Breast epithelium (tissue), 4 donors: ENCODE data around the gene OSBPL6. TPM values are rescaled to one million over a fixed set of nuclear protein-coding genes. Genes with fewer than 3 reads are reported as not detected.

Source experiments
- DNase-seq, 2 donors: peaks; one replicate each; pipeline ENCODE4 v3.0.0-alpha.2; 2019; ENCODE audit warnings: low spot score in 2 of 2
- H3K27ac ChIP-seq, 2 donors: fragments of 200-600 bp; sonication (generic) in 1 of 2; one replicate each; pipeline ENCODE4 v1.5.1; 2016 to 2019; ENCODE audit warnings: mild to moderate bottlenecking in 1 of 2
- H3K27me3 ChIP-seq, 2 donors: fragments of 200-600 bp; sonication (generic) in 1 of 2; one replicate each; pipeline versions ENCODE4 v1.5.1 to v1.6.0; 2017 to 2019; ENCODE audit warnings: control low read depth in 1 of 2, mild to moderate bottlenecking in 1 of 2
- H3K36me3 ChIP-seq: fragments of 200-600 bp; one replicate; pipeline ENCODE4 v1.5.1; 2019
- H3K4me1 ChIP-seq, 2 donors: fragments of 200-600 bp; sonication (generic); one replicate each; pipeline ENCODE4 v1.5.1; 2016 to 2019; ENCODE audit warnings: control low read depth in 1 of 2
- H3K4me3 ChIP-seq, 3 donors: fragments of 200-600 bp; sonication (generic); 1 replicate in 2 of 3; 2 replicates in 1 of 3; pipeline ENCODE4 v1.5.1; 2016 to 2019; ENCODE audit warnings: mild to moderate bottlenecking in 3 of 3, moderate library complexity in 2 of 3
- H3K9me3 ChIP-seq, 2 donors: fragments of 200-600 bp; sonication (generic) in 1 of 2; one replicate each; pipeline ENCODE4 v1.5.1; 2016 to 2019; ENCODE audit warnings: control low read depth in 1 of 2
- CTCF ChIP-seq, 3 donors: fragments of 450-650 bp; IDR thresholded peaks; one replicate each; pipeline ENCODE4 v1.5.1; 2016 to 2017; ENCODE audit warnings: antibody characterized with exemption in 3 of 3, mild to moderate bottlenecking in 3 of 3, moderate library complexity in 3 of 3
- POLR2A ChIP-seq: fragments of 450-650 bp; IDR thresholded peaks from one replicate; pipeline ENCODE4 v1.6.1; 2016; ENCODE audit warnings: antibody characterized with exemption, mild to moderate bottlenecking, moderate library complexity
- POLR2AphosphoS5 ChIP-seq, 3 donors: sonication (generic); formaldehyde crosslinking; IDR thresholded peaks; one replicate each; pipeline ENCODE4 v1.6.1; 2017; ENCODE audit warnings: antibody characterized with exemption in 3 of 3
- intact Hi-C: fragments of 100-400 bp; cut with DNase I; formaldehyde crosslinking; loops from one replicate; pipeline ENCODE4 v1.15.1; 2023; ENCODE audit warnings: low total_unique reads
- total RNA-seq, 3 donors: library from RNA; depleted of rRNA; stranded (reverse); fragments of >200 nt; gene quantifications; one replicate each; pipeline ENCODE4 v1.1.0, GENCODE V29; 2016

OSBPL6 gene
- total RNA-seq, 3 donors from 2014 or later: 1.3 to 4.8 (median 1.8) TPM

- Histone ChIP-seq H3K9me3 (no peaks in the 10 kb centered on the region), H3K4me1 (no peaks in the 10 kb centered on the region), H3K4me3 (no peak overlapping the region), H3K36me3 (no peaks in the 10 kb centered on the region), H3K27ac (no peak overlapping the region), H3K27me3 (no peaks in the 10 kb centered on the region)
- TF ChIP-seq POLR2A (no peak), CTCF (IDR thresholded peaks at IDR 0.05) (no peak), POLR2AphosphoS5 (IDR thresholded peaks at IDR 0.05) (no peak)
- intact Hi-C loops: no loop called here
- no peak for DNase-seq
Measured at GRCh38 chr2:178284613-178285286, 90.4 kb downstream of the OSBPL6 start.

- no peak for DNase-seq
- H3K27me3 ChIP-seq: no peaks in the 10 kb centered on the region
- H3K36me3 ChIP-seq: no peaks in the 10 kb centered on the region
- no peaks in the 10 kb centered on the region for H3K4me1 ChIP-seq
- intact Hi-C loops: no loop called here
- TF ChIP-seq POLR2AphosphoS5 (IDR thresholded peaks at IDR 0.05): no peak
- no peak for TF ChIP-seq POLR2A
- no peak for TF ChIP-seq CTCF (IDR thresholded peaks at IDR 0.05)
- H3K9me3 ChIP-seq: no peaks in the 10 kb centered on the region
- H3K4me3 ChIP-seq: no peak overlapping the region
- no peak overlapping the region for H3K27ac ChIP-seq
Measured at GRCh38 chr2:178285287-178285615, 90.9 kb downstream of the OSBPL6 start.

- intact Hi-C loops: no loop called here
Measured at GRCh38 chr2:178286636-178287035, 92.3 kb downstream of the OSBPL6 start.

GRCh38 chr2:178287652-178288344, 93.5 kb downstream of the OSBPL6 start:
- no peaks in the 10 kb centered on the region for H3K27me3 ChIP-seq
- H3K9me3 ChIP-seq: no peaks in the 10 kb centered on the region
- intact Hi-C loops: no loop called here
- H3K4me1 ChIP-seq: no peaks in the 10 kb centered on the region
- no peak overlapping the region for H3K4me3 ChIP-seq
- DNase-seq: no peak
- TF ChIP-seq CTCF (IDR thresholded peaks at IDR 0.05) (no peak), POLR2AphosphoS5 (IDR thresholded peaks at IDR 0.05) (no peak), POLR2A (no peak)
- no peak overlapping the region for H3K27ac ChIP-seq
- H3K36me3 ChIP-seq: no peaks in the 10 kb centered on the region

More at GRCh38 chr2:178286636-178287035, 92.3 kb downstream of the OSBPL6 start:
- TF ChIP-seq POLR2A: no peak
- H3K4me3 ChIP-seq: no peak overlapping the region
- H3K36me3 ChIP-seq: no peaks in the 10 kb centered on the region
- no peaks in the 10 kb centered on the region for H3K4me1 ChIP-seq
- no peaks in the 10 kb centered on the region for H3K9me3 ChIP-seq
- no peak overlapping the region for H3K27ac ChIP-seq
- H3K27me3 ChIP-seq: no peaks in the 10 kb centered on the region
- DNase-seq: no peak

GRCh38 chr2:178291703-178292102, 97.4 kb downstream of the OSBPL6 start:
- H3K9me3 ChIP-seq: no peaks in the 10 kb centered on the region
- intact Hi-C loops: no loop called here
- no peaks in the 10 kb centered on the region for H3K27me3 ChIP-seq
- no peak for DNase-seq
- H3K4me1 ChIP-seq: no peaks in the 10 kb centered on the region
- no peak for TF ChIP-seq POLR2AphosphoS5 (IDR thresholded peaks at IDR 0.05)
- no peak for TF ChIP-seq CTCF (IDR thresholded peaks at IDR 0.05)
- TF ChIP-seq POLR2A: no peak
- H3K4me3 ChIP-seq: no peak overlapping the region
- H3K36me3 ChIP-seq: no peaks in the 10 kb centered on the region
- H3K27ac ChIP-seq: no peak overlapping the region
